ENCODE results near the gene NXPE1. TPM values are rescaled to one million over a fixed set of nuclear protein-coding genes. Genes with fewer than 3 reads are reported as not detected.
A peak's percentile ranks its signal among the peaks of the same experiment; 100 is the strongest.

NXPE1 gene
- total and polyA plus RNA-seq, 8 donors = 176 TPM; not detected in 7

DNA sequence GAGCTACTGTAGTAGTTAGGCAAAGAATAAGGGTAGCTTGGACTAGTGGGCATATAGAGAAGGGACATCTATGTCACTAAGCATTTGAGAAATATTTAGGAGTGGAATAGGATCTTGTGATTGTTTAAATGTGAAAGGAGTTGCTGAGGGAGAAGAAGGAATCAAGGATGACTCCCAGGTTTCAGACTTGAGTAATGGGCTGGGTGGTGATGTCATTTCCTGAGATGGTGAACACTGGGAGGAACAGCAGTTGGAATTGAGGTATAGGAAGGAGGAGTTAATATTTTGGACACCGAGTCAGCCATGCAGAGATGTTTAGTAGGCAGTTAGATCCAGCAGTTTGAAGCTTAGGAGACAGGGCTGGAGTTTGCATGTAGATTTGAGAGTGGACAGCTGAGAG, 80.3 kb downstream of the NXPE1 start:
- TF ChIP-seq POLR2AphosphoS5 (IDR thresholded peaks at IDR 0.05) (no peak), CTCF (IDR thresholded peaks at IDR 0.05) (no peak), POLR2A (IDR thresholded peaks at IDR 0.05) (no peak), EP300 (IDR thresholded peaks at IDR 0.05) (no peak)
- H3K4me1 ChIP-seq = peaks cover 0 to 18% (median 0%) of the 10 kb centered on the region in 4 donors
- no peak overlapping the region for H3K27ac ChIP-seq
- no peaks in the 10 kb centered on the region for H3K36me3 ChIP-seq
- intact Hi-C loops (cut with DNase I; ENCODE audit: low total_unique reads) = no loop called here
- no peak overlapping the region for H3K4me3 ChIP-seq
- no peak for DNase-seq
- H3K27me3 ChIP-seq = no peaks in the 10 kb centered on the region
- 69 to 97% (median 91%) methylated on average over 1 of the region's 1 CpG for WGBS, 5 donors
- H3K9me3 ChIP-seq = no peaks in the 10 kb centered on the region

GRCh38 chr11:114478768-114479167, 80.9 kb downstream of the NXPE1 start:
- peak in 1 of 2 donors; percentile 5 for DNase-seq
- Histone ChIP-seq H3K9me3 (no peaks in the 10 kb centered on the region), H3K4me3 (no peak overlapping the region), H3K36me3 (no peaks in the 10 kb centered on the region), H3K27ac (no peak overlapping the region), H3K27me3 (no peaks in the 10 kb centered on the region), H3K4me1 (peaks cover 0 to 18% (median 0%) of the 10 kb centered on the region in 4 donors)
- intact Hi-C loops (cut with DNase I; ENCODE audit: low total_unique reads) = no loop called here
- TF ChIP-seq CTCF (IDR thresholded peaks at IDR 0.05) (no peak), POLR2AphosphoS5 (IDR thresholded peaks at IDR 0.05) (no peak), EP300 (IDR thresholded peaks at IDR 0.05) (no peak), POLR2A (IDR thresholded peaks at IDR 0.05) (no peak)
- 68 to 81% (median 73%) methylated on average over 4 of the region's 4 CpGs for WGBS, 5 donors

- no peak for TF ChIP-seq EP300 (IDR thresholded peaks at IDR 0.05)
- no peak for TF ChIP-seq CTCF (IDR thresholded peaks at IDR 0.05)
- no peak for TF ChIP-seq POLR2AphosphoS5 (IDR thresholded peaks at IDR 0.05)
- TF ChIP-seq POLR2A (IDR thresholded peaks at IDR 0.05) = no peak
- Histone ChIP-seq H3K4me1 (peaks cover 0 to 18% (median 0%) of the 10 kb centered on the region in 4 donors), H3K9me3 (no peaks in the 10 kb centered on the region), H3K27me3 (no peaks in the 10 kb centered on the region), H3K4me3 (no peak overlapping the region), H3K27ac (no peak overlapping the region), H3K36me3 (no peaks in the 10 kb centered on the region)
- intact Hi-C loops (cut with DNase I; ENCODE audit: low total_unique reads) = no loop called here
- WGBS, 5 donors = 27 to 34% (median 33%) methylated on average over 2 of the region's 2 CpGs
- no peak for DNase-seq
Measured at GRCh38 chr11:114478001-114478410, 81.7 kb downstream of the NXPE1 start.

- Histone ChIP-seq H3K27ac (no peak overlapping the region), H3K36me3 (no peaks in the 10 kb centered on the region), H3K4me1 (no peaks in the 10 kb centered on the region), H3K9me3 (no peaks in the 10 kb centered on the region), H3K4me3 (no peak overlapping the region), H3K27me3 (no peaks in the 10 kb centered on the region)
- DNase-seq = no peak
- intact Hi-C loops (cut with DNase I; ENCODE audit: low total_unique reads) = no loop called here
- WGBS, 5 donors = 91 to 97% (median 95%) methylated on average over 2 of the region's 2 CpGs
- TF ChIP-seq POLR2AphosphoS5 (IDR thresholded peaks at IDR 0.05) (no peak), POLR2A (IDR thresholded peaks at IDR 0.05) (no peak), EP300 (IDR thresholded peaks at IDR 0.05) (no peak), CTCF (IDR thresholded peaks at IDR 0.05) (no peak)
Measured at GRCh38 chr11:114472661-114473060, 87.0 kb downstream of the NXPE1 start.

Small RNA genes within 50 kb of the gene (small RNA-seq; reads per million reads assigned to genes)
- 0 reads per million in 4 donors for gene RF01210

Other genes with a start within 250 kb of the NXPE1 start
- gene C11orf71, start 159.4 kb downstream of the NXPE1 start, total RNA-seq = 10 to 100 TPM in 1 of 5 donors, 1 to 10 TPM in 3, under 1 TPM in 1; 0.58 to 10.1 (median 4.9) TPM
- 1 to 10 TPM; 8.4 to 8.7 (median 8.6) TPM for gene C11orf71, start 159.4 kb downstream of the NXPE1 start, polyA plus RNA-seq
- gene RBM7, start 159.2 kb downstream of the NXPE1 start, total RNA-seq = 10 to 100 TPM in 3 of 5 donors, 1 to 10 TPM in 2; 4.8 to 41.5 (median 13.6) TPM
- gene RBM7, start 159.2 kb downstream of the NXPE1 start, polyA plus RNA-seq = 10 to 100 TPM in 2 of 3 donors, 1 to 10 TPM in 1; 9.1 to 24.3 (median 21.1) TPM
- 100 to 1,000 TPM; 104 to 245 (median 143) TPM for gene REXO2, start 120.4 kb downstream of the NXPE1 start, total RNA-seq
- 100 to 1,000 TPM in 1 of 3 donors, 10 to 100 TPM in 2; 67.8 to 110 (median 91.8) TPM for gene REXO2, start 120.4 kb downstream of the NXPE1 start, polyA plus RNA-seq
- 10 to 100 TPM in 1 of 5 donors, not detected in 4; 24.3 TPM for gene NXPE4, start 35.9 kb upstream of the NXPE1 start, total RNA-seq
- not detected for gene NXPE4, start 35.9 kb upstream of the NXPE1 start, polyA plus RNA-seq
- gene NXPE2, start 118.6 kb upstream of the NXPE1 start, total RNA-seq = 1 to 10 TPM in 1 of 5 donors, under 1 TPM in 2, not detected in 2; 0.37 to 5.2 (median 0.89) TPM
- gene NXPE2, start 118.6 kb upstream of the NXPE1 start, polyA plus RNA-seq = not detected